Endodermal cell (in vitro differentiated cells): ENCODE data around the gene OR4K13. TPM values are rescaled to one million over a fixed set of nuclear protein-coding genes. Genes with fewer than 3 reads are reported as not detected.

Experiments used
- DNase-seq: peaks from one replicate; pipeline ENCODE4 v3.0.0-alpha.2; 2017
- H3K27ac ChIP-seq: 2 replicates; pipeline ENCODE4 v1.5.1; 2013; ENCODE audit warnings: mild to moderate bottlenecking, low read depth, low read length, moderate library complexity
- H3K27me3 ChIP-seq: 2 replicates; pipeline ENCODE4 v1.6.1; 2013; ENCODE audit warnings: mild to moderate bottlenecking, low read length, moderate library complexity; ENCODE audit not compliant: insufficient read depth, control insufficient read depth, poor library complexity, severe bottlenecking
- H3K36me3 ChIP-seq: 2 replicates; pipeline ENCODE4 v1.7.0; 2013; ENCODE audit warnings: mild to moderate bottlenecking, low read length, moderate library complexity; ENCODE audit not compliant: control insufficient read depth, insufficient read depth
- H3K4me1 ChIP-seq: one replicate; pipeline ENCODE4 v1.7.0; 2013; ENCODE audit warnings: low read length; ENCODE audit not compliant: control insufficient read depth, insufficient read depth
- H3K4me3 ChIP-seq: 2 replicates; pipeline ENCODE4 v1.5.1; 2013; ENCODE audit warnings: mild to moderate bottlenecking, low read length, moderate library complexity
- H3K9ac ChIP-seq: 2 replicates; pipeline ENCODE4 v1.6.1; 2013; ENCODE audit warnings: mild to moderate bottlenecking, low read length, moderate library complexity; ENCODE audit not compliant: poor library complexity, severe bottlenecking; ENCODE audit errors: extremely low read depth
- H3K9me3 ChIP-seq: 2 replicates; pipeline ENCODE4 v1.6.1; 2013; ENCODE audit warnings: mild to moderate bottlenecking, low read length, moderate library complexity; ENCODE audit not compliant: control insufficient read depth
- H3K27ac Mint-ChIP-seq: 2 replicates; pipeline ENCODE4 v1.8.0; 2020; ENCODE audit warnings: mixed read lengths
- H3K27me3 Mint-ChIP-seq: 2 replicates; pipeline ENCODE4 v1.8.0; 2021; ENCODE audit warnings: mild to moderate bottlenecking, mixed read lengths; ENCODE audit not compliant: insufficient read depth
- H3K36me3 Mint-ChIP-seq: 2 replicates; pipeline ENCODE4 v1.8.0; 2020; ENCODE audit warnings: low read depth, mixed read lengths
- H3K4me1 Mint-ChIP-seq: 2 replicates; pipeline ENCODE4 v1.8.0; 2020; ENCODE audit warnings: mixed read lengths
- H3K4me3 Mint-ChIP-seq: 2 replicates; pipeline ENCODE4 v1.8.0; 2020; ENCODE audit warnings: mild to moderate bottlenecking, moderate library complexity, mixed read lengths
- H3K9me3 Mint-ChIP-seq: 2 replicates; pipeline ENCODE4 v1.8.0; 2020; ENCODE audit warnings: mild to moderate bottlenecking, mixed read lengths
- CTCF ChIP-seq: fragments of 200-600 bp; sonication (generic); conservative IDR thresholded peaks from 2 replicates; pipeline ENCODE4 v1.5.0; 2021; ENCODE audit warnings: antibody characterized with exemption, mild to moderate bottlenecking
- WGBS, 2 experiments: methylation state at CpG; one replicate each; pipeline versions ENCODE4 v1.1.5 to v1.1.7; 2013; ENCODE audit warnings: missing lambda C conversion rate in 2 of 2, mixed read lengths in 1 of 2; ENCODE audit not compliant: insufficient coverage in 1 of 2, insufficient read length in 1 of 2; 5-methylcytosine and 5-hydroxymethylcytosine counted together
- long read RNA-seq, 4 experiments: library from polyadenylated mRNA in 2 of 4; library from RNA in 1 of 4; library from capped mRNA in 1 of 4; stranded (forward) in 3 of 4; unstranded in 1 of 4; transcript quantifications; one replicate each; pipeline ENCODE4 v2.0.0, GENCODE V29; 2020 to 2021; ENCODE audit warnings: inconsistent platforms in 1 of 4
- polyA plus RNA-seq, 2 experiments: library from polyadenylated mRNA; stranded (reverse); fragments of 50-300 nt; gene quantifications; one replicate each; pipeline ENCODE4 v1.2.3, GENCODE V29; 2013
- total RNA-seq, 2 donors: library from RNA; stranded (reverse); fragmentation: NEBNext Ultra II Directional in 1 of 2; extraction: Animal tissue kit (Norgen Biotek cat#: 25700) in 1 of 2; gene quantifications; 2 replicates in 1 of 2; 3 replicates in 1 of 2; pipeline ENCODE4 v1.2.1, GENCODE V29; 2021

OR4K13 gene, protein sequence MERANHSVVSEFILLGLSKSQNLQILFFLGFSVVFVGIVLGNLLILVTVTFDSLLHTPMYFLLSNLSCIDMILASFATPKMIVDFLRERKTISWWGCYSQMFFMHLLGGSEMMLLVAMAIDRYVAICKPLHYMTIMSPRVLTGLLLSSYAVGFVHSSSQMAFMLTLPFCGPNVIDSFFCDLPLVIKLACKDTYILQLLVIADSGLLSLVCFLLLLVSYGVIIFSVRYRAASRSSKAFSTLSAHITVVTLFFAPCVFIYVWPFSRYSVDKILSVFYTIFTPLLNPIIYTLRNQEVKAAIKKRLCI
- not detected for total RNA-seq
- not detected for polyA plus RNA-seq (2013, experiment 1 of 2)
- not detected for polyA plus RNA-seq (2013, experiment 2 of 2)
- long read RNA-seq, experiment 1, result 0 reads
- long read RNA-seq, experiment 2, result 0 reads
- long read RNA-seq, experiment 3, result 0 reads
- long read RNA-seq, experiment 4, result 0 reads

DNA sequence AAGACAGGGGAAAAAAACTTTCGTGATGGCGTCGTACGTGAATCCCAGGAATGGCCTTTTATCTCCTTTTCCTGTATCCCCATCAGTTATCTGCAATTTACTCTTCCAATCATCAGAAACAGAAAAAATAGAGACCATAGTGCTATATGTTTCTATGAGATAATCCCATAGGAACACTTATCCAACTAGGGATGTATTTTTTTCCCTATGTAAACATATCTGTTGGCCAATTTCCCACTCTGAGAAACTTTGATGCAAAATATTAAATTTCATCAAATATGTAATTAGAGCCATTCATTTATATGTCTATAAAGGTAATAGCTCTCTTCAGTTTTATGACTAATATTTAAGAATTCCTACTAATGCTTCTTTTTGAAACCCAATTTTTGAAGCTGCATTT is at the start of gene OR4K13:
Gene OR4K13, minus strand, starts transcription at position 101 of the 400 bp plus-strand sequence. CDS start 1,280 bp downstream, outside the sequence.
- Histone ChIP-seq H3K27me3 (no peaks in the 10 kb centered on the region), H3K27ac (no peak within 1 kb of the TSS), H3K9ac (no peak within 1 kb of the TSS), H3K4me3 (no peak within 1 kb of the TSS), H3K36me3 (no peaks in the 10 kb centered on the region), H3K4me1 (no peaks in the 10 kb centered on the region), H3K9me3 (peaks cover 37% of the 10 kb centered on the region)
- DNase-seq, result no peak
- H3K4me1 Mint-ChIP-seq, result no peaks in the 10 kb centered on the region
- H3K36me3 Mint-ChIP-seq, result no peaks in the 10 kb centered on the region
- no peak for TF ChIP-seq CTCF
- no peak within 1 kb of the TSS for H3K4me3 Mint-ChIP-seq
- H3K27me3 Mint-ChIP-seq, result no peaks in the 10 kb centered on the region
- WGBS, 2 experiments, result 76% methylated on average over 4 of the region's 4 CpGs; no CpG with 5 or more reads in 1 of the 2 experiments
- peaks cover 58% of the 10 kb centered on the region for H3K9me3 Mint-ChIP-seq
- H3K27ac Mint-ChIP-seq, result no peak within 1 kb of the TSS

DNA sequence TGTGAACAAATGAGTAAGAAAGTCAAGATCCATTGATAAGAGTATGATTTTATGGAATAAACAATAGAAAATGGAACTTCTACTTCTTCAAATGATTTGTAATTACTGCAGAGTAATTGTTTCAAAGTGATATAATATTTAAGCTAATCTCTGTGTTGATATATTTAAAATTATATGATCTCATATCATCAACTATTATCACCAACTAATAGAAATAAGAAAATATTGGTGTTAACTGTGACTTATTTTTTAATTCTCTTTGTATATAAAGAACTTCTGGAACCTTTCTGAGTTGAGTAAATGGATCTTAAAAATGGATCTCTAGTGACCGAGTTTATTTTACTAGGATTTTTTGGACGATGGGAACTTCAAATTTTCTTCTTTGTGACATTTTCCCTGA is 23.9 kb upstream of the OR4K13 start, which contains the start of gene OR4L1:
Gene OR4L1, plus strand, starts transcription at position 301 of the 400 bp plus-strand sequence. Its CDS starts 0 bp downstream, at position 301.
- Histone ChIP-seq H3K4me1 (no peaks in the 10 kb centered on the region), H3K4me3 (no peak within 1 kb of the TSS), H3K9ac (no peak within 1 kb of the TSS), H3K27ac (no peak within 1 kb of the TSS), H3K9me3 (peaks cover 89% of the 10 kb centered on the region), H3K36me3 (no peaks in the 10 kb centered on the region), H3K27me3 (no peaks in the 10 kb centered on the region)
- H3K36me3 Mint-ChIP-seq, result no peaks in the 10 kb centered on the region
- no peaks in the 10 kb centered on the region for H3K27me3 Mint-ChIP-seq
- no peak within 1 kb of the TSS for H3K4me3 Mint-ChIP-seq
- no peaks in the 10 kb centered on the region for H3K4me1 Mint-ChIP-seq
- DNase-seq, result no peak
- peaks cover 78% of the 10 kb centered on the region for H3K9me3 Mint-ChIP-seq
- WGBS, 2 experiments, result 17 to 55% methylated on average over 1 to 2 of the region's 2 CpGs
- no peak for TF ChIP-seq CTCF
- H3K27ac Mint-ChIP-seq, result no peak within 1 kb of the TSS

GRCh38 chr14:20048202-20048601 is 12.4 kb upstream of the OR4K13 start:
- Mint-ChIP-seq H3K4me3 (no peak overlapping the region), H3K36me3 (no peaks in the 10 kb centered on the region), H3K27ac (no peak overlapping the region), H3K9me3 (peaks cover 79% of the 10 kb centered on the region), H3K27me3 (no peaks in the 10 kb centered on the region), H3K4me1 (no peaks in the 10 kb centered on the region)
- Histone ChIP-seq H3K36me3 (no peaks in the 10 kb centered on the region), H3K27me3 (no peaks in the 10 kb centered on the region), H3K4me3 (peak overlapping the region; percentile 38), H3K27ac (no peak overlapping the region), H3K4me1 (no peaks in the 10 kb centered on the region), H3K9me3 (peaks cover 77% of the 10 kb centered on the region), H3K9ac (no peak overlapping the region)
- no peak for TF ChIP-seq CTCF
- 45% methylated on average over 1 of the region's 1 CpG for WGBS, 2 experiments
- no peak for DNase-seq
